Cerebellar nuclear complex (tissue), 1 donor: Measurements from ENCODE around the gene SLC25A18.
"Not testable (repeated sequence)": the region's sequence is repeated elsewhere in the genome, so short reads cannot be mapped to it uniquely, and the experiment has no call there.

Source experiments
- DNase-seq, 2 experiments: peaks; one replicate each; lab custom pipeline; 2025; lab: John Stamatoyannopoulos, UW

The SLC25A18 gene

GRCh38 chr22:17607891-17608521, 44.7 kb downstream of the SLC25A18 start:
- DNase-seq: no peak

DNA sequence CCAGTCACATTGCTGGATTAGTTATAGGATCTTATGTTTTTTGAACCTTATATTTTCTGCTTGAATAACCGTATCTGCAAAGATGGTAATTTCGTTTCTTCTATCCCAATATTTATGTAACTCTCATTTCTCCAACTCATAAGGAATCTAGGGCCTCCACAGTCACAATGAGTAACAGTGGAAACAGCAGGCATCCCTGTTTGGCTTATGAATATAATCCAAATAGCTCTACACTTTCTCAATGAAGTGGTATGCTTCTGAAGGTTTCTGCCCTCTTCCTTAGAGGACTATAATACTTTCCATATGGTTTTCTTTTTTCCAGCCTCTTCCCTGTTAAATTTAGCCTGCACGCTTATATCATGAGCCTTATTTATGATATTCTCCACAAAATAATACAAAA, 48.8 kb downstream of the SLC25A18 start:
- DNase-seq: no peak

GRCh38 chr22:17613280-17613679, 50.0 kb downstream of the SLC25A18 start:
- no peak for DNase-seq

DNA sequence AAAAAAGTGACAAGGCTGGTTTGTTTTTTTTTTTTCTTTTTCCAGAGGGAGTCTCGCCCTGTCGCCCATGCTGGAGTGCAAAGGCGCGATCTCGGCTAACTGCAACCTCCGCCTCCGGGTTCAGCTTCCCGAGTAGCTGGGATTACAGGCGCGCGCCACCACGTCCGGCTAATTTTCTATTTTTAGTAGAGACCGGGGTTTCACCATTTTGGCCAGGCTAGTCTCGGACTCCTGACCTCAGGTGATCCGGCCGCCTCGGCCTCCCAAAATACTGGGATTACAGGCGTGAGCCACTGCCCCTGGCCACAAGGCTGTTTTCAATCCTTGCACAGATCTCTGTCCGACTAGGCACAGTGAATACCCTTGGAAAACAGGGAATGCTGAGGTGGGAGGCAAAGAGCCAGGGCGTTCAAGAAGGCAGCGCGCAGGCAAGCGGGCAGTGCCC, 64.7 kb downstream of the SLC25A18 start:
- no peak for DNase-seq

- DNase-seq: peak; percentile 71 to 88
Measured at GRCh38 chr22:17628406-17629172, 65.3 kb downstream of the SLC25A18 start, which contains the start of gene ATP6V1E1. ATP6V1E1 (minus strand) TSS chr22:17628749; CDS start chr22:17628635, 114 bp downstream.

DNA sequence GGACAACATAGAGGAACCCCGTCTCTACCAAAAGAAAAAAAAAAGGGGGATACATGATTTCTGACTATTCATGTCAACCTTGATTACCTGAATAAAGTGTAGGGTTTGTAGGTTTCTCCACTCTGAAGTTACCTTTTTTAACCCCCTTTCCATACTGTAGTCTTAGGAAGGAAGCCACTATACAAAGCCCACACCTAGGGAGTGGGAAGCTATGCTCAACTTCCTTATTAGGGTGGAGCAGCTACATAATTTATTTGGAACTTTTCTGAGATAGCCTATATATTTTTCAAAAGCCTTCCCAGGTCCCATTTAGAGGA, 65.8 kb downstream of the SLC25A18 start:
- DNase-seq: no peak

GRCh38 chr22:17629641-17630040, 66.3 kb downstream of the SLC25A18 start:
- DNase-seq: no peak

DNA sequence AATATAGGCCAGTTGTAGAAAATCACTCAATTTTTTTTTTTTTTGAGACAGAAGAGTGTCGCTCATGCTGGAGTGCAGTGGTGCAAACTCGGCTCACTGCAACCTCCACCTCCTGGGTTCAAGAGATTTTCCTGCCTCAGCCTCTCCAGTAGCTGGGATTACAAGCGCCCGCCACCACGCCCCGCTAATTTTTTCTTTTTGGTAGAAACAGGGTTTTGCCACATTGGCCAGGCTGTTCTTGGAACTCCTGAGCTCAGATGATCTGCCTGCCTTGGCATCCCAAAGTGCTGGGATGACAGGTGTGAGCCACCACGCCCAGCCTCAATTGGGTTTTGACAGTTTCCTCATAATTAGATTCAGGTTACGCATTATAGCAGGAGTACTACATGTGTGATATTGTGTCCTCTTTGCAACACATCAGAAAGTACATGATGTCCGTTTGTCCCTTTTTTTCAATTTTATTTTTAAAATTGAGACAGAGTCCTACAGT, 67.8 kb downstream of the SLC25A18 start:
- DNase-seq: no peak

DNA sequence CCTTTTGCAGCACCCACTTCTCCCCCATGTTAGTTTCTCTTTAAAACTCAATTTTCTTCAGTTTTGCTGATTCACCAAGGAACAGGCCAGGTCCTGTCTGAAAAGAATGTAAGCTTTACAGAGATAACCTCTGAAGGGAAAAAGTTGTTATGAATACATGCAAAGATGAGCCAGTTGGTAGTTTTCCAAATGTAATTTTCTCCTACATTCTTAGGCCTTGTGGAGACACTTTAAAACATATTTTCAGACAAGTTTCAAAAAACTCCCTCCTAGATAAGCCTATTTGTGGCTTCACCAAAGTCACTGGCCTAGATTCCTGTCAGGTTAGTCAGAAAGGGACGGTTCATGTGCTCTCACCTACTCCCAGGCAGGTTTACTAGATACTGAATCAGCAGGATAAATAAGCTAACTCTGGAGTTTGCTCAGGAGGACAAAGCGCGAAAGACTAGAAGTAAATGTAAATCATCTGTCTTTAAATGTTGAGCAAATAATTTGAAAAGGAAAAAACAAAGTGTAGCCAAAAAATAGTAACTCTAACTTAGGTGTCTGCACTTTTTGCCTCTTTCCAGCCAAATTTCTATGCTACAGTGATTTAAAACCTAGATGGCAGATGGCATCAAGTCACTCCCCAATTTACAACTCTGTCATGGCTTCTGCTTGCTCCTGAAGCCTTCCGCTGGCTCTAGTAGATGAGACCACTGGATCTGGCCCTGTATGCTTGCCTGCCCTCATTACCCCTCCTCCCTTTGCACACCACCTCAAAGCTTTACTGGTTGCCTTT, 70.1 kb downstream of the SLC25A18 start:
- DNase-seq: no peak

GRCh38 chr22:17633998-17634323, 70.7 kb downstream of the SLC25A18 start:
- DNase-seq: no peak

- DNase-seq: no peak
Measured at GRCh38 chr22:17634696-17635095, 71.4 kb downstream of the SLC25A18 start.

DNA sequence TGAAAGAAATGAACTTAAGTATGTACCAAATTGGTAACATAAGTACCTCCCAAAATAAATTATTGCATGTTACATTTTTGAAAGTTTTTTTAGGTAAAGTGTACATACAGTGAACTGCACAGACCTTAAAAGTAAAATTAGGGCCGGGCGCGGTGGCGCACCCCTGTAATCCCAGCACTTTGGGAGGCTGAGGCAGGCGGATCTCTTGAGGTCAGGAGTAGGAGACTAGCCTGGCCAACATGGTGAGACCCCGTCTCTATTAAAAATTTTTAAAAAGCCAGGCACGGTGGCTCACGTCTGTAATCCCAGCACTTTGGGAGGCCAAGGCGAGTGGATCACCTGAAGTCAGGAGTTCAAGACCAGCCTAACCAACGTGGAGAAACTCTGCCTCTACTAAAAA, 73.6 kb downstream of the SLC25A18 start:
- DNase-seq: not testable (repeated sequence)

- no peak for DNase-seq
Measured at GRCh38 chr22:17637490-17638181, 74.3 kb downstream of the SLC25A18 start.

DNA sequence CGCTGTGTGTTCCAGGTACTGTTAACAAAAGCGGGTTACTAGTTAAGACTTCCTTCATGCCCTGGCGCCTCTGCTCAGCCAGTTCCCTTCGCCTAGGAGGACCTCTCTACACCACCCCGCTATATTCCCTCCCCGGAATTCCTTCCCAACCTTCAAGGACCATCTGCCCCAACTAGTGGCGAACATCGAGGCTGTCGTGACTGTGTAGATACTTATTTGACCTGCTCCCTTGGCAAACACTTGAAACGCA, 74.8 kb downstream of the SLC25A18 start:
- DNase-seq: no peak

- peak; percentile 12 to 65 for DNase-seq
Measured at GRCh38 chr22:17638432-17639246, 75.3 kb downstream of the SLC25A18 start, which contains the start of gene BCL2L13. BCL2L13 (plus strand) TSS chr22:17638757; CDS start chr22:17655712, 16,955 bp downstream.

DNA sequence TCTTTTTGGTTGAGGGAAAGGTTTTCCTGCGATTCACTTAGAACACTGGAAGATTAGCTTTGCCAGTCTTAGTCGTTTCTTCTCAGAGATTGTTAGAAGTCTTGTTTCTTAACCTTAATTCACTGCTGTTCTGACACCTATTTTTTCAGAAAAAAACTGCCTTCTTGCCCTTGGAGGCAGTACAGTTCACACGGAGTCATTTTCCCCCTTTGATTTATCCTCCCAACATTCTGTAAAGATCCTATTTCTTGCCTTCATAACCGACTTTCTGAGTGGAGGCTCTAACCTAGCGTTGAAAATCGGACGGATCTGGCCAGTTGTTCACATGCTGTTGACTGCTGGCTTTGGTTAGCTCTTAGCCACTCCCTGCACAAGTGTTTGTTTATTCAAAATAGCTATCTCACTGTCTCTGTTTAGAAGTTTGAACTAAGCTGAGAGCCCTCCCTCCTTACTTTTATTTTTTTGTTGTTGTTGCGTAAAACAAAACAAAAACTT, 76.0 kb downstream of the SLC25A18 start:
- DNase-seq: no peak
